Stimulated activated CD4-positive, alpha-beta T cell treated with anti-CD3 and anti-CD28 coated beads, TNF-alpha, amount 100 ng/mL, for 4 hours (primary cell): Measurements from ENCODE around the gene PRPF19.

Experiments
- DNase-seq, 3 experiments: peaks; one replicate each; pipeline ENCODE4 v3.0.0-alpha.2; 2020; ENCODE audit warnings: low read depth in 3 of 3

PRPF19 gene

GRCh38 chr11:60858731-60859464, 47.5 kb downstream of the PRPF19 start:
- no peak for DNase-seq

- no peak for DNase-seq
Observed at GRCh38 chr11:60858236-60858635, 48.1 kb downstream of the PRPF19 start.

GRCh38 chr11:60857378-60858232, 48.8 kb downstream of the PRPF19 start:
- no peak for DNase-seq

GRCh38 chr11:60855726-60856633, 50.4 kb downstream of the PRPF19 start, which contains the start of gene PTGDR2:
TSS of gene PTGDR2 (minus strand) at chr11:60855950. CDS start at chr11:60853722, 2,228 bp downstream.
- no peak for DNase-seq

- no peak for DNase-seq
Observed at GRCh38 chr11:60854847-60855725, 51.3 kb downstream of the PRPF19 start.

- DNase-seq: no peak
Observed at GRCh38 chr11:60854140-60854846, 52.1 kb downstream of the PRPF19 start.

- DNase-seq: no peak
Observed at GRCh38 chr11:60852982-60853950, 53.1 kb downstream of the PRPF19 start.

- DNase-seq: no peak
Observed at GRCh38 chr11:60852117-60852981, 54.0 kb downstream of the PRPF19 start.

GRCh38 chr11:60851327-60852104, 54.9 kb downstream of the PRPF19 start:
- DNase-seq: no peak

GRCh38 chr11:60849641-60850520, 56.5 kb downstream of the PRPF19 start:
- DNase-seq: no peak

- DNase-seq: no peak
Observed at GRCh38 chr11:60848714-60849151, 57.7 kb downstream of the PRPF19 start.

GRCh38 chr11:60847896-60848295, 58.5 kb downstream of the PRPF19 start:
- DNase-seq: no peak

- DNase-seq: no peak
Observed at GRCh38 chr11:60847281-60847680, 59.1 kb downstream of the PRPF19 start.

- no peak for DNase-seq
Observed at GRCh38 chr11:60845338-60845737, 61.0 kb downstream of the PRPF19 start.

GRCh38 chr11:60844870-60845221, 61.5 kb downstream of the PRPF19 start:
- DNase-seq: no peak
